Measurements from ENCODE around the gene YPEL1.
"Not testable (repeated sequence)": the region's sequence is repeated elsewhere in the genome, so short reads cannot be mapped to it uniquely, and the experiment has no call there.

The YPEL1 gene

GRCh38 chr22:21684492-21685163 is 51.0 kb downstream of the YPEL1 start:
- Histone ChIP-seq H3K4me1 (ENCODE audit: insufficient read depth, low read length) (no peaks in the 10 kb centered on the region), H3K9me3 (ENCODE audit: insufficient read depth, low read depth, low read length) (no peaks in the 10 kb centered on the region), H3K9ac (ENCODE audit: low read depth, low read length) (no peak overlapping the region), H3K36me3 (ENCODE audit: insufficient read depth, low read depth, low read length) (peaks cover 26% of the 10 kb centered on the region), H3K27ac (ENCODE audit: low read length) (no peak overlapping the region), H3K27me3 (ENCODE audit: insufficient read depth, low read length) (no peaks in the 10 kb centered on the region), H3K4me3 (ENCODE audit: low read length) (no peak overlapping the region)

- H3K9ac ChIP-seq (ENCODE audit: low read depth, low read length) = no peak overlapping the region
- no peak overlapping the region for H3K4me3 ChIP-seq (ENCODE audit: low read length)
- H3K36me3 ChIP-seq (ENCODE audit: insufficient read depth, low read depth, low read length) = peaks cover 26% of the 10 kb centered on the region
- H3K27ac ChIP-seq (ENCODE audit: low read length) = no peak overlapping the region
- H3K27me3 ChIP-seq (ENCODE audit: insufficient read depth, low read length) = no peaks in the 10 kb centered on the region
- H3K9me3 ChIP-seq (ENCODE audit: insufficient read depth, low read depth, low read length) = no peaks in the 10 kb centered on the region
- no peaks in the 10 kb centered on the region for H3K4me1 ChIP-seq (ENCODE audit: insufficient read depth, low read length)
Observed at GRCh38 chr22:21683401-21683811, 52.2 kb downstream of the YPEL1 start.

DNA sequence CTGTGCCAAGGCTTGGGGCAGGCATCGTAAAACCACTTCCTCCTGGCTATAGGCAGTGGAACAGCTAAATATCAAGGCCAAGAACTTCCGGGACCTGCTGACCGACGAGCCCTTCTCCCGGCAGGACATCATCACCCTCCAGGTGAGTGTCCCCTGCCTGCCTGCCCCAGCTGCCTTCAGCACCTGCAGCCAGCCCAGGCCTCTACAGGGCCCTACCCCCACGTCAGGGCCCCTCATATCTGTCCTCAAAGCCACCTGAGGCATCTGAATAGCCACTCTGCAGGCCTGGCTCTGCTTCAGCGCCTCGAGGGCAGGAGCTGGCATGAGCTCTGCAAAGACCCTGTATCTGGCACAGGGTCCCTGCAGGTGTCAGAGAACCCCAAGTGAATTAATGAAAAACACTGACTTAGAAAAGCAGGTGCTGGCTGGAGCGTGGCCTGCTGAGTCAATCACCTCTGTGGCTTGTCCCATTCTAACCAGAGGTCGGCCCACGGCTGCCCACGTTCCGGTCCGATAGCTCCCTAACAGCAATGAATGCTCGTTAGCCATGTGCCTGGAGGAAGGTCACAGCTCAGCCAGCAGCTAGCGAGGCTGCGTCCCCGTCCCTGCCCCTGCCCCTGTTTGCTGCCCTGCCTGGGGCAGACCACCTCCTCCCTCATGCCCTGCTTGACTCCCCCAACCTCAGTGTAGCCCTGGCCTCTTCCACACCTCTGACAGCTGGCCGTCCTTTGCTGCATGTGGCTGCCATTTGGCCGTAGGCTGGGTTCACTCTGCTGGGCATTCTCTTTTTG is 53.0 kb downstream of the YPEL1 start:
- no peaks in the 10 kb centered on the region for H3K9me3 ChIP-seq (ENCODE audit: insufficient read depth, low read depth, low read length)
- no peaks in the 10 kb centered on the region for H3K27me3 ChIP-seq (ENCODE audit: insufficient read depth, low read length)
- no peak overlapping the region for H3K9ac ChIP-seq (ENCODE audit: low read depth, low read length)
- no peak overlapping the region for H3K4me3 ChIP-seq (ENCODE audit: low read length)
- H3K36me3 ChIP-seq (ENCODE audit: insufficient read depth, low read depth, low read length) = peaks cover 26% of the 10 kb centered on the region
- H3K4me1 ChIP-seq (ENCODE audit: insufficient read depth, low read length) = no peaks in the 10 kb centered on the region
- H3K27ac ChIP-seq (ENCODE audit: low read length) = no peak overlapping the region

- no peak overlapping the region for H3K4me3 ChIP-seq (ENCODE audit: low read length)
- H3K36me3 ChIP-seq (ENCODE audit: insufficient read depth, low read depth, low read length) = peaks cover 22% of the 10 kb centered on the region
- H3K4me1 ChIP-seq (ENCODE audit: insufficient read depth, low read length) = no peaks in the 10 kb centered on the region
- H3K9me3 ChIP-seq (ENCODE audit: insufficient read depth, low read depth, low read length) = no peaks in the 10 kb centered on the region
- no peak overlapping the region for H3K27ac ChIP-seq (ENCODE audit: low read length)
- no peak overlapping the region for H3K9ac ChIP-seq (ENCODE audit: low read depth, low read length)
- H3K27me3 ChIP-seq (ENCODE audit: insufficient read depth, low read length) = no peaks in the 10 kb centered on the region
Observed at GRCh38 chr22:21681566-21682370, 53.8 kb downstream of the YPEL1 start.

GRCh38 chr22:21680830-21681565 is 54.6 kb downstream of the YPEL1 start:
- H3K9ac ChIP-seq (ENCODE audit: low read depth, low read length) = no peak overlapping the region
- peaks cover 15% of the 10 kb centered on the region for H3K36me3 ChIP-seq (ENCODE audit: insufficient read depth, low read depth, low read length)

DNA sequence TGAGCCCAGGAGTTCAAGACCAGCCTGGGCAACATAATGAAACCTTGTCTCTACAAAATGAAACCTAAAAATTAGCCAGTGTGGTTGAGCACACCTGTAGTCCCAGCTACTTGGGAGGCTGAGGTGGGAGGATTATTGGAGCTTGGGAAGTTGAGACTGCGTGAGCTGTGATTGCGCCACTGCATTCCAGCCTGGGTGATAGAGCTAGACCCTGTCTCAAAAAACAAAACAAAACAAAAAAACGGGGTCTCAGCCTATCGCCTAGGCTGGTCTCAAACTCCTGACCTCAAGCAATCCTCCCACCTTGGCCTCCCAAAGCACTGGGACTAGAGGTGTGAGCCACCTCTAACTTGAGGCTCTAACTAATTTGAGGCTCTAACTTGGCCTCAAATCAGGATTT is 56.2 kb downstream of the YPEL1 start:
- peaks cover 24% of the 10 kb centered on the region for H3K36me3 ChIP-seq (ENCODE audit: insufficient read depth, low read depth, low read length)
- no peaks in the 10 kb centered on the region for H3K9me3 ChIP-seq (ENCODE audit: insufficient read depth, low read depth, low read length)
- no peak overlapping the region for H3K4me3 ChIP-seq (ENCODE audit: low read length)
- H3K27ac ChIP-seq (ENCODE audit: low read length) = no peak overlapping the region
- H3K4me1 ChIP-seq (ENCODE audit: insufficient read depth, low read length) = no peaks in the 10 kb centered on the region
- no peak overlapping the region for H3K9ac ChIP-seq (ENCODE audit: low read depth, low read length)
- H3K27me3 ChIP-seq (ENCODE audit: insufficient read depth, low read length) = no peaks in the 10 kb centered on the region

More at GRCh38 chr22:21680830-21681565, 54.6 kb downstream of the YPEL1 start:
- no peaks in the 10 kb centered on the region for H3K9me3 ChIP-seq (ENCODE audit: insufficient read depth, low read depth, low read length)
- no peaks in the 10 kb centered on the region for H3K4me1 ChIP-seq (ENCODE audit: insufficient read depth, low read length)
- H3K4me3 ChIP-seq (ENCODE audit: low read length) = no peak overlapping the region
- no peak overlapping the region for H3K27ac ChIP-seq (ENCODE audit: low read length)
- no peaks in the 10 kb centered on the region for H3K27me3 ChIP-seq (ENCODE audit: insufficient read depth, low read length)

- not testable (repeated sequence) for H3K4me3 ChIP-seq (ENCODE audit: low read length); H3K27me3 ChIP-seq (ENCODE audit: insufficient read depth, low read length); H3K27ac ChIP-seq (ENCODE audit: low read length); H3K9me3 ChIP-seq (ENCODE audit: insufficient read depth, low read depth, low read length); H3K9ac ChIP-seq (ENCODE audit: low read depth, low read length); H3K4me1 ChIP-seq (ENCODE audit: insufficient read depth, low read length)
- H3K36me3 ChIP-seq (ENCODE audit: insufficient read depth, low read depth, low read length) = peaks cover 27% of the 10 kb centered on the region
Observed at GRCh38 chr22:21678842-21679241, 56.8 kb downstream of the YPEL1 start.

GRCh38 chr22:21677606-21678443 is 57.8 kb downstream of the YPEL1 start:
- H3K27ac ChIP-seq (ENCODE audit: low read length) = no peak overlapping the region
- H3K9me3 ChIP-seq (ENCODE audit: insufficient read depth, low read depth, low read length) = no peaks in the 10 kb centered on the region
- H3K27me3 ChIP-seq (ENCODE audit: insufficient read depth, low read length) = no peaks in the 10 kb centered on the region
- H3K36me3 ChIP-seq (ENCODE audit: insufficient read depth, low read depth, low read length) = peaks cover 37% of the 10 kb centered on the region
- H3K4me3 ChIP-seq (ENCODE audit: low read length) = no peak overlapping the region
- no peak overlapping the region for H3K9ac ChIP-seq (ENCODE audit: low read depth, low read length)
- no peaks in the 10 kb centered on the region for H3K4me1 ChIP-seq (ENCODE audit: insufficient read depth, low read length)

- Histone ChIP-seq H3K27ac (ENCODE audit: low read length) (no peak overlapping the region), H3K4me3 (ENCODE audit: low read length) (no peak overlapping the region), H3K4me1 (ENCODE audit: insufficient read depth, low read length) (no peaks in the 10 kb centered on the region), H3K9me3 (ENCODE audit: insufficient read depth, low read depth, low read length) (no peaks in the 10 kb centered on the region), H3K9ac (ENCODE audit: low read depth, low read length) (no peak overlapping the region), H3K27me3 (ENCODE audit: insufficient read depth, low read length) (no peaks in the 10 kb centered on the region), H3K36me3 (ENCODE audit: insufficient read depth, low read depth, low read length) (peaks cover 57% of the 10 kb centered on the region)
Observed at GRCh38 chr22:21674638-21675245, 60.9 kb downstream of the YPEL1 start.

- no peak overlapping the region for H3K4me3 ChIP-seq (ENCODE audit: low read length)
- H3K27ac ChIP-seq (ENCODE audit: low read length) = no peak overlapping the region
- H3K9me3 ChIP-seq (ENCODE audit: insufficient read depth, low read depth, low read length) = no peaks in the 10 kb centered on the region
- no peaks in the 10 kb centered on the region for H3K27me3 ChIP-seq (ENCODE audit: insufficient read depth, low read length)
- H3K4me1 ChIP-seq (ENCODE audit: insufficient read depth, low read length) = no peaks in the 10 kb centered on the region
- H3K9ac ChIP-seq (ENCODE audit: low read depth, low read length) = no peak overlapping the region; the same call in 1 of the 2 replicates
- peaks cover 58% of the 10 kb centered on the region for H3K36me3 ChIP-seq (ENCODE audit: insufficient read depth, low read depth, low read length)
Observed at GRCh38 chr22:21673534-21674321, 61.9 kb downstream of the YPEL1 start.

Measured in iPS-20b (cell line).